SJCRH30 (cell line): ENCODE results near the gene LAMB4. TPM values are rescaled to one million over a fixed set of nuclear protein-coding genes. Genes with fewer than 3 reads are reported as not detected.
A peak's percentile ranks its signal among the peaks of the same experiment; 100 is the strongest.

Experiments used
- DNase-seq, 2 experiments: peaks; one replicate each; pipeline ENCODE4 v3.0.0-alpha.2; 2015 to 2020
- H3K27ac ChIP-seq: fragments of 250-450 bp; sonication (Bioruptor Pico); 2 replicates; pipeline ENCODE4 v1.5.1; 2020; ENCODE audit warnings: mild to moderate bottlenecking, moderate library complexity
- H3K27me3 ChIP-seq: fragments of 250-450 bp; sonication (Bioruptor Pico); 2 replicates; pipeline ENCODE4 v1.5.1; 2020; ENCODE audit warnings: mild to moderate bottlenecking, moderate library complexity
- H3K36me3 ChIP-seq: fragments of 250-450 bp; sonication (Bioruptor Pico); 2 replicates; pipeline ENCODE4 v1.5.1; 2020; ENCODE audit warnings: mild to moderate bottlenecking, moderate library complexity
- H3K4me1 ChIP-seq: fragments of 250-450 bp; sonication (Bioruptor Pico); 2 replicates; pipeline ENCODE4 v1.5.1; 2020; ENCODE audit warnings: mild to moderate bottlenecking, moderate library complexity
- H3K4me3 ChIP-seq: fragments of 250-450 bp; sonication (Bioruptor Pico); 2 replicates; pipeline ENCODE4 v1.5.1; 2020; ENCODE audit warnings: mild to moderate bottlenecking, moderate library complexity
- H3K9me3 ChIP-seq: fragments of 250-450 bp; sonication (Bioruptor Pico); replicated peaks from 2 replicates; pipeline ENCODE4 v1.5.1; 2020; ENCODE audit warnings: mild to moderate bottlenecking, moderate library complexity
- total RNA-seq: library from RNA; depleted of rRNA; stranded (reverse); fragments of >200 nt; shearing (Covaris generic); gene quantifications from 2 replicates; pipeline ENCODE4 v1.2.3, GENCODE V29; 2014

The LAMB4 gene
- total RNA-seq, 1 experiment from 2014 or later: not detected

- Histone ChIP-seq H3K27ac (no peak overlapping the region), H3K36me3 (no peaks in the 10 kb centered on the region), H3K9me3 (no peaks in the 10 kb centered on the region), H3K27me3 (no peaks in the 10 kb centered on the region), H3K4me1 (no peaks in the 10 kb centered on the region), H3K4me3 (no peak overlapping the region)
- DNase-seq: no peak
Measured at GRCh38 chr7:108103558-108104298, 26.4 kb downstream of the LAMB4 start.

DNA sequence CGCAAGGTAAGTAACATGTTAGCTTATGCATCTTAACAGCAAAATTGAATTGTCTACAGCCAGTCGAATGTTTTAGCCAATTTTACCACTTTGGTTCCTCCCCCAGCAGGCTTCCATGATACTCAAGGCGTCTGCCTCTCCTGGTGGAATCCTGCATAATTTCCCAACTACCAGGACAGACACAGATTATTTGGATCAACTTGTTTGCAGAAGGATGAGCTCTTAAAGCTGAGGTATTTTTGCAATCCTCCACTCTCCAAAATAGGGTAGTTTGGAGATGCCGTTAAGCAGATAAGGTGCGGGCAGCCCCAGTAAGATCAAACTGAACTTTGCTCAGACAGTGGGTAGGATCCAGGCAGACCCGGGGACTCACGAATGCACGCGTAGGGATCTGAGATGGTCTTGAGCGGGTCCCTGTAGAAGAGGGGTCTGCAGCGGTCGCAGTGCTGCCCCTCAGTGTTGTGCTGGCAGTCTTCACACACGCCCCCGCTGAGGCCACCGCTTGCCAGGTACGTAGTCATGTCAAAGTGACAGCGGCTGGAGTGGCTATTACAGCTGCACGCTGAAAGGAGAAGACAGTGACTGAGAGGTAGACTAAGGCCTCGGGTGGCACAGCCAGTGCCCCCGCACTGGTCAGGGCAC, 27.4 kb downstream of the LAMB4 start:
- no peak overlapping the region for H3K27ac ChIP-seq
- no peak overlapping the region for H3K4me3 ChIP-seq
- no peaks in the 10 kb centered on the region for H3K36me3 ChIP-seq
- H3K27me3 ChIP-seq: no peaks in the 10 kb centered on the region
- no peaks in the 10 kb centered on the region for H3K4me1 ChIP-seq
- H3K9me3 ChIP-seq: no peaks in the 10 kb centered on the region
- DNase-seq: no peak

GRCh38 chr7:108101759-108102158, 28.4 kb downstream of the LAMB4 start:
- no peaks in the 10 kb centered on the region for H3K36me3 ChIP-seq
- no peak for DNase-seq
- H3K27ac ChIP-seq: no peak overlapping the region
- no peak overlapping the region for H3K4me3 ChIP-seq
- no peaks in the 10 kb centered on the region for H3K4me1 ChIP-seq
- no peaks in the 10 kb centered on the region for H3K27me3 ChIP-seq
- H3K9me3 ChIP-seq: no peaks in the 10 kb centered on the region

- DNase-seq: no peak
- Histone ChIP-seq H3K27me3 (no peaks in the 10 kb centered on the region), H3K4me1 (peaks cover 10% of the 10 kb centered on the region; the same call in 1 of the 2 replicates), H3K9me3 (no peaks in the 10 kb centered on the region), H3K27ac (no peak overlapping the region), H3K4me3 (no peak overlapping the region), H3K36me3 (no peaks in the 10 kb centered on the region)
Measured at GRCh38 chr7:108099713-108100112, 30.4 kb downstream of the LAMB4 start.

DNA sequence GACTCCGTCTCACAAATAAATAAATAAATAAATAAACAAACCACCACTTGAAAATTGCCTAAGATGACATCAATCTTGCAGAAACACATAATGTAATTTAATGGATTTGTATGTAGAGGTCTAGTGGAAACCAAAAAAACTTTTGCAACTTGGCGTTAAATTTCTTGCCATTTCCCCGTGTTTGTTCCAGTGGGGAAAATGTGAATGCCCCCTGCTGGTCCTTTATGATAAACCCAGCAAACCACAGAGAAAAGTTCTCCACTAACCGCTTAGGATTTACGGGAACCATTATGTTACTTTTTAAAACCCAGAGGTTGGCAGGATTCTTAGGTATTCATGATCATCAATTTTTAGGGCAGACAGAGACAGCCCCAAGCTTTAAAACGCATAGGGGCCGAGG, 32.5 kb downstream of the LAMB4 start:
- H3K27ac ChIP-seq: no peak overlapping the region
- no peaks in the 10 kb centered on the region for H3K36me3 ChIP-seq
- peak in 1 of 2 experiments; percentile 42 for DNase-seq
- H3K27me3 ChIP-seq: no peaks in the 10 kb centered on the region
- peaks cover 10% of the 10 kb centered on the region; the same call in 1 of the 2 replicates for H3K4me1 ChIP-seq
- no peak overlapping the region for H3K4me3 ChIP-seq
- H3K9me3 ChIP-seq: no peaks in the 10 kb centered on the region

DNA sequence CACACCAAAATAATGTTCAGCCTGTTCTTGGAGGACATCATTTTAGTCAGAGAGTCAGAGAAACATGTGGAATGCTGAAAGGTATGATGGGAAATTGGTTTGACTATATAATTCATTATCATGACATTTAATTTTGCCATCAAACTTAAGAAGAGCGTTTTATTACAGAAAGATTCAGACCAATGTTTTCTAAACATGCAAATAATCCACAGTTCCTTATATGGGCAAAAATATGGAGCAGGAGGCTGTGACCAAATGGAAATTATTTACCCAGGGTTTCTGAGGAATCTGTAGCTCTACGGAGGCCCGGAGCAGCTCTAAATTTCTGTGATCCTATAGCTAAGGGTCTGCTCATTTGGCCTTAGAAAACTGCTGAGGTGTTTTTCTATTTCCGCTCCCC, 33.2 kb downstream of the LAMB4 start:
- peaks cover 10% of the 10 kb centered on the region; the same call in 1 of the 2 replicates for H3K4me1 ChIP-seq
- no peaks in the 10 kb centered on the region for H3K9me3 ChIP-seq
- no peaks in the 10 kb centered on the region for H3K36me3 ChIP-seq
- H3K4me3 ChIP-seq: no peak overlapping the region
- no peak overlapping the region for H3K27ac ChIP-seq
- no peak for DNase-seq
- no peaks in the 10 kb centered on the region for H3K27me3 ChIP-seq

DNA sequence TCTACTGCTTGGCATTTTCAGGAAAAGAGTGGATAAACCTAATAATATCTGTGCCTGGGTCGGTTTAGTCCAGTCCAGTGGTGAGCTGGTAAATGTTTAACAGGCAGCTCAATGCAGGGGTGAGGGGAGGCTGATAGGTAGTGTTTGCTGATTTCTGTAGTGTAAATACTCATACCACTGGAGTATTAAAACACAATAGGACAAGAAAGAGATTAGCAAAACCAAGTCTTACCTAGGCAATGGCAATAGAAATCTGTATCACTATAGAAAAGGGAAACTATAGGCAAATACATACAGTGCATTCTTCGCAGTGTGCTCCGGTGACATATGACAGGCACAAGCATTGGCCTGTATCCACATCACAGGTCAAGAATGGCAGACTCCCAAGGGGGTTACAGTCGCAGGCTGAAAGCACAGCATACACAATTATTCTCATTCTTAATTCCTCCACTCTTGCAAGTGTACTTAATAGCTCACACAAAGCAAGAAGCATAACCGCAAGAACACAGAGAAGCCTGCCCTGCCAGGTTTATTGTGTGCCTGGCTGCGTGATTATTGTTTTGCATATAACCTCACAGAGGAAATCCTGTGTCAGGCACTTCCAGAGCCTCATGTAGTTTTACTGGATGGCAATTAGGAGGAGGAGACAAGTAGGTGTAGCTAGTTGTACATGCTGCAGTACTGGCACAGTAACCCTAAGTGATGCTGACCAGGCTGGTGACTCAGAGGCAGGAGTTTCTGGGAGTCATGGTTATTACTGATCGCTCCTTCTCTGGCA, 35.0 kb downstream of the LAMB4 start:
- H3K9me3 ChIP-seq: no peaks in the 10 kb centered on the region
- H3K4me3 ChIP-seq: no peak overlapping the region
- peak; percentile 15 to 35 for DNase-seq
- H3K27me3 ChIP-seq: no peaks in the 10 kb centered on the region
- peaks cover 10% of the 10 kb centered on the region; the same call in 1 of the 2 replicates for H3K4me1 ChIP-seq
- no peak overlapping the region for H3K27ac ChIP-seq
- H3K36me3 ChIP-seq: no peaks in the 10 kb centered on the region

DNA sequence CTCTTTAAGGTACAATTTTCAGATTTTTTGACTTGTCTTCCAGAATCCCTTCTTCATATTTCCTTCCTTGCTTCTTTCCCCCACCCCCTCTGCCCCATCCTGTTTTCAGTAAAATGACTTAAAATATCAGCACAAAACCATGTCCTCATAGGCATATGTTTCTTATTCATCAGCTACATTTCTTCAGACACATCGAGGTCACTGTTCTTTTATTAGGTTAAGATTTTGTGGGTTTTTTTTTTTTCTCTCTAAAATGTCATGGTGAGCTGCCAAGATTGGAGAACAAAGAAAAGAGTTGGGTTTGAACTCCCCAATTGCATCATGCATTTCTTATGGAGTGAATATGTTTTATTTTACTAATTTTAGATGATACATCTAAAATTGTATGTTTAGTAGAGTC, 35.8 kb downstream of the LAMB4 start:
- Histone ChIP-seq H3K4me3 (no peak overlapping the region), H3K9me3 (no peaks in the 10 kb centered on the region), H3K27ac (no peak overlapping the region), H3K36me3 (no peaks in the 10 kb centered on the region), H3K4me1 (peaks cover 10% of the 10 kb centered on the region; the same call in 1 of the 2 replicates), H3K27me3 (no peaks in the 10 kb centered on the region)
- no peak for DNase-seq

GRCh38 chr7:108093851-108094331, 36.3 kb downstream of the LAMB4 start:
- H3K36me3 ChIP-seq: no peaks in the 10 kb centered on the region
- no peaks in the 10 kb centered on the region for H3K27me3 ChIP-seq
- no peak overlapping the region for H3K27ac ChIP-seq
- no peak overlapping the region for H3K4me3 ChIP-seq
- H3K9me3 ChIP-seq: no peaks in the 10 kb centered on the region
- no peak for DNase-seq
- peaks cover 10% of the 10 kb centered on the region; the same call in 1 of the 2 replicates for H3K4me1 ChIP-seq

DNA sequence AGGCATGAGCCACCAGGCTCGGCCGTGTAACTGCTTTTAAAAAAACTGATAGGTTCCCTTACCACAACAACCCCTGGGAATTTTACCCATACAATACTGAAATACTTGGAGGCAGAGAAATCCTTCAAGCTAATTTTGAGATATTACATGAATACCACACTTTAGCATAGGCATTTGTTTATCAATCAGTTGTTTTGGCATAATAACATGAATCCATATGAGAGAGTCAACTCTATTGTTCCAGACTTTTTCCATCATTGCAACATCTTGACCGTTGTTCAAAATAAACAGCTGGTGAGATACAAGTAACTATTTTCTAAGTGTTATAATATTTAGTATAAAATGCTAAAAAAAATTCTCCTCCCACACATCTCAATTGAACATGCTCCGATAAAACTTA, 36.8 kb downstream of the LAMB4 start:
- H3K9me3 ChIP-seq: no peaks in the 10 kb centered on the region
- no peak for DNase-seq
- peaks cover 10% of the 10 kb centered on the region; the same call in 1 of the 2 replicates for H3K4me1 ChIP-seq
- no peak overlapping the region for H3K27ac ChIP-seq
- no peak overlapping the region for H3K4me3 ChIP-seq
- H3K27me3 ChIP-seq: no peaks in the 10 kb centered on the region
- H3K36me3 ChIP-seq: no peaks in the 10 kb centered on the region

GRCh38 chr7:108091461-108091831, 38.7 kb downstream of the LAMB4 start:
- DNase-seq: no peak
- no peaks in the 10 kb centered on the region for H3K9me3 ChIP-seq
- H3K27me3 ChIP-seq: no peaks in the 10 kb centered on the region
- H3K4me3 ChIP-seq: no peak overlapping the region
- H3K36me3 ChIP-seq: no peaks in the 10 kb centered on the region
- no peak overlapping the region for H3K27ac ChIP-seq
- H3K4me1 ChIP-seq: peaks cover 24% of the 10 kb centered on the region

DNA sequence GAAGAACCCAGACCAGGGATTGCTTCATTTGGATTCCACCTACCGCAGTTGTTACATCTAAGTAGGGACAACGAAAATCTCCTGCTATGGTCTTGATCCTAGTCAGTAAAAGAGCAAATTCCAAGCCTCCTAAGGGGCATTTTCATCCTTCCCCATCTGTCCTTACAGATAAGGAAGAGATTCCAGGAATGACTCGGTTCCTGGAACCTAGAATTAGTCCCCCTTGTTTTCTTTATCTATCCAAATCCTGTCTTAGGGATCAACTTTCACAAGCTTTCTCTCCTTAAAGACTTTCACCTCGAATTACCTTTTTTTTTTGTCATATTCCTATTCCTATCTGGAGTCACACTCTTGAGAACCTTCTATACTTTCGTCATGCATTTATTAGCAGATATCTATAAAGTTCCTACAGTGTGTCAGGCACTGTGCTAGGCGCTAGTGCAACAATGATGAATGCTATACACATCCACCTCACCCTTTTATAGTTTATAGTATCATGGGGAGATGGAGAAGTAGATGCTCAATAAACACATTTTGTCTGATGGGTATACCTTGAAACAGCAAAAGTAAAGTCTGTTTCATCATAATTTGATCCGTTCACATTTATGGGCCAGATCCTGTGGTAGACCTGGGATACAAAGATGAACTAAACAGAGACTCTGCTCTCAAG, 39.2 kb downstream of the LAMB4 start:
- H3K9me3 ChIP-seq: no peaks in the 10 kb centered on the region
- H3K4me1 ChIP-seq: peaks cover 21% of the 10 kb centered on the region
- no peaks in the 10 kb centered on the region for H3K36me3 ChIP-seq
- no peaks in the 10 kb centered on the region for H3K27me3 ChIP-seq
- H3K4me3 ChIP-seq: no peak overlapping the region
- no peak for DNase-seq
- H3K27ac ChIP-seq: no peak overlapping the region

- H3K4me1 ChIP-seq: peaks cover 14% of the 10 kb centered on the region
- no peaks in the 10 kb centered on the region for H3K36me3 ChIP-seq
- no peak for DNase-seq
- no peaks in the 10 kb centered on the region for H3K27me3 ChIP-seq
- no peaks in the 10 kb centered on the region for H3K9me3 ChIP-seq
- no peak overlapping the region for H3K27ac ChIP-seq
- no peak overlapping the region for H3K4me3 ChIP-seq
Measured at GRCh38 chr7:108089381-108089780, 40.8 kb downstream of the LAMB4 start.

GRCh38 chr7:108088729-108089128, 41.4 kb downstream of the LAMB4 start:
- Histone ChIP-seq H3K27me3 (no peaks in the 10 kb centered on the region), H3K4me1 (peaks cover 14% of the 10 kb centered on the region), H3K9me3 (no peaks in the 10 kb centered on the region), H3K27ac (no peak overlapping the region), H3K36me3 (no peaks in the 10 kb centered on the region), H3K4me3 (no peak overlapping the region)
- DNase-seq: no peak
